ENCODE results near the gene GABRB1.

The GABRB1 gene

GRCh38 chr4:47031011-47031678 is at the start of gene GABRB1:
TSS of gene GABRB1 (plus strand) at chr4:47031567.
- no peak for DNase-seq (ENCODE audit: low read depth in 3 of 3, low spot score in 1 of 3)

GRCh38 chr4:46984781-46985180 is 46.6 kb upstream of the GABRB1 start:
- DNase-seq (ENCODE audit: low read depth in 3 of 3, low spot score in 1 of 3): no peak

- DNase-seq (ENCODE audit: low read depth in 3 of 3, low spot score in 1 of 3): no peak
These were observed 44.3 kb upstream of the GABRB1 start for GRCh38 chr4:46986922-46987638.

- DNase-seq (ENCODE audit: low read depth in 3 of 3, low spot score in 1 of 3): no peak
These were observed 39.0 kb upstream of the GABRB1 start for GRCh38 chr4:46992338-46992737.

GRCh38 chr4:46993075-46994006 is 38.0 kb upstream of the GABRB1 start, which contains the start of gene GABRA4:
TSS of gene GABRA4 (minus strand) at chr4:46993581. CDS start at chr4:46993424, 157 bp downstream.
- no peak for DNase-seq (ENCODE audit: low read depth in 3 of 3, low spot score in 1 of 3)

- DNase-seq (ENCODE audit: low read depth in 3 of 3, low spot score in 1 of 3): no peak
These were observed 37.4 kb upstream of the GABRB1 start for GRCh38 chr4:46994007-46994405.

- no peak for DNase-seq (ENCODE audit: low read depth in 3 of 3, low spot score in 1 of 3)
These were observed 31.8 kb upstream of the GABRB1 start for GRCh38 chr4:46999566-46999965.

GRCh38 chr4:47000406-47000805 is 31.0 kb upstream of the GABRB1 start:
- DNase-seq (ENCODE audit: low read depth in 3 of 3, low spot score in 1 of 3): no peak

GRCh38 chr4:47002580-47002979 is 28.8 kb upstream of the GABRB1 start:
- DNase-seq (ENCODE audit: low read depth in 3 of 3, low spot score in 1 of 3): no peak

- no peak for DNase-seq (ENCODE audit: low read depth in 3 of 3, low spot score in 1 of 3)
These were observed 20.9 kb upstream of the GABRB1 start for GRCh38 chr4:47010347-47010911.

- DNase-seq (ENCODE audit: low read depth in 3 of 3, low spot score in 1 of 3): no peak
These were observed 20.4 kb upstream of the GABRB1 start for GRCh38 chr4:47010912-47011446.

GRCh38 chr4:47012676-47013075 is 18.7 kb upstream of the GABRB1 start:
- DNase-seq (ENCODE audit: low read depth in 3 of 3, low spot score in 1 of 3): no peak

- no peak for DNase-seq (ENCODE audit: low read depth in 3 of 3, low spot score in 1 of 3)
These were observed 18.0 kb upstream of the GABRB1 start for GRCh38 chr4:47013373-47013772.

- DNase-seq (ENCODE audit: low read depth in 3 of 3, low spot score in 1 of 3): no peak
These were observed 14.3 kb upstream of the GABRB1 start for GRCh38 chr4:47017081-47017480.

- DNase-seq (ENCODE audit: low read depth in 3 of 3, low spot score in 1 of 3): no peak
These were observed 13.9 kb upstream of the GABRB1 start for GRCh38 chr4:47017494-47017893.

GRCh38 chr4:47031751-47032404 is 511 bp downstream of the GABRB1 start:
- no peak for DNase-seq (ENCODE audit: low read depth in 3 of 3, low spot score in 1 of 3)

GRCh38 chr4:47032405-47033106 is 1.2 kb downstream of the GABRB1 start:
- peak in 1 of 3 donors; percentile 15 for DNase-seq (ENCODE audit: low read depth in 3 of 3, low spot score in 1 of 3)

- no peak for DNase-seq (ENCODE audit: low read depth in 3 of 3, low spot score in 1 of 3)
These were observed 6.9 kb downstream of the GABRB1 start for GRCh38 chr4:47038263-47038662.

- no peak for DNase-seq (ENCODE audit: low read depth in 3 of 3, low spot score in 1 of 3)
These were observed 9.5 kb downstream of the GABRB1 start for GRCh38 chr4:47040828-47041227.

- DNase-seq (ENCODE audit: low read depth in 3 of 3, low spot score in 1 of 3): no peak
These were observed 12.5 kb downstream of the GABRB1 start for GRCh38 chr4:47043821-47044220.
